Activated CD8-positive, alpha-beta memory T cell treated with anti-CD3 and anti-CD28 coated beads, Interleukin-2, amount 50 U/mL, for 24 hours (primary cell): ENCODE results near the gene FHAD1.

ENCODE experiments used
- DNase-seq: peaks from one replicate; pipeline ENCODE4 v3.0.0-alpha.2; 2020; ENCODE audit errors: extremely low read depth

The FHAD1 gene

DNA sequence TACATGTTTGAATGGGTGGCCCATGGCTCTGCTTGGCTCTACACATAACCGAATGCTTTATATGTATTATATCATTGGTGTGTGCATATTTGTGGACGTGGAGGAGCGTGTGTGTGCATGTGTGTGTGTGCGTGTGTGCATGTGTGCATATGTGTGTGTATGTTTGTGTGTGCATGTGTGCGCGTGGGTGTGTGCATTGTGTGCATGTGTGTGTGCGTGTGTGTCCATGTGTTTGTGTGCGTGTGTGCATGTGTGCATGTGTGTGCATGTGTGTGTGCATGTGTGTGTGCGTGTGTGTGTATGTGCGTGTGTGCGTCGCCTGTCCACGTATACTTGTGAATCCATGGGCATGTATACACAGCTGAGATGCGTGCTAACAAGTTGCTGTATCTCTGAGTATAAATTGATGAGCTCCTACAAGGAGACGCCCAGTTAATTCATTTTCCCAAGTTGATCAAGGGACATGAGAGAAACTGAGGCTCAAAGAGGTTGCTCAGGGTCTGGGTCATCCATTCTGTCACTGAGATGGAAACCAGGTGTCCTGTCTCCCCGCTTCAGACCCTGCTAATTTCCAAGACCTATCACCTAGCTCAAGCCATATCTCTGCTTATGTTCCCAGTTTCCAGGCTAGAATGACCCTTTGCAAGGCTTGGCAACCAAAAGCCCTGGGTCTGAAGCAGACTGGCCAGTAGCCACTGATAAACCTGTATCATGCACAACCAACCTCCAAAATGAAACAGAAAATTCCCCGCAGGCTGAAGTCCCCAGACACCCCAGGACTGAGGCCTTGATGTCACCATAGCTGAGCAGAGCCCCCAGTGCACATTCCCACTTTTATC, 188.4 kb downstream of the FHAD1 start:
- DNase-seq = no peak

DNA sequence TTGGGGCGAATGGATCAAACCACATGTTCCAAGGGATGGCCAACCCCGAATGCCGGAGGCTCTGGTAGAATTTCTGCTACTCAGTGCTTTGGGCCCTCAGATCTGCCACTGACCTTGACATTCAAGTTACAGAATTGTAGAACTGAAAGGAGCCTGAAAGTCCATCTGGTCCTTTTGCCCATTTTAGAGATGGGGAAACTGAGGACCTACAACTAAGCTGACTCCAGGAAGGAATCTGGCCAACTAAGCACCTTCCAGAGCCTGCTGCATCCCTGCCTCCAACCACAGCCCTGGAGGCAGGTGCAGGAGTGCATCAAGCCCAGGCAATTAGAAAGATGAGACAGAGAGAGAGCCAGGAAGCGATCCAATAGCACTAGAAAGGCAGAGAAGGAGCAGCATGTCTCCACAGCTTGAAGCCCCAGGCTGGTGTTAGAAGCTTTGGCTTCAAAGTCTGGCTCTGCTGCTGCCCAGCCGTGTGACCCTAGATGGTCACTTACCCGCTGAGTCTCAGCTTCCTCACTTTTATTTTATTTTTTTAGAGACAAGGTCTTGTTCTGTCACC, 189.9 kb downstream of the FHAD1 start:
- DNase-seq = no peak

DNA sequence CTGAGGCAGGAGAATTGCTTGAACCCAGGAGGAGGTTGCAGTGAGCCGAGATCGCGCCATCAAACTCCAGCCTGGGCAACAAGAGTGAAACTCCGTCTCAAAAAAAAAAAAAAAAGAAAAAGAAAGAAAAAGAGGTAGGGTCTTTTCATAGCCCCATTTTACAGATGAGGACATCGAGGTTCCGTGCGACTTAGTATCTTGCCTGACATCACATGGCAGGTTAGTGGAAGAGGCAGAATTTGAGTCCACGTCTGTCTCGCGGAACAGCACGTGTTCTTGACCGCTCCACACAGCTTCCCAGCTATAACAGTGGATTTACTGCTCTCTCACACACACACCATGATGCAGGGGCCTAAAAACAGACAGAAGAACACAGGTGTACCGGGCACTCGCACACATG, 192.3 kb downstream of the FHAD1 start:
- no peak for DNase-seq

DNA sequence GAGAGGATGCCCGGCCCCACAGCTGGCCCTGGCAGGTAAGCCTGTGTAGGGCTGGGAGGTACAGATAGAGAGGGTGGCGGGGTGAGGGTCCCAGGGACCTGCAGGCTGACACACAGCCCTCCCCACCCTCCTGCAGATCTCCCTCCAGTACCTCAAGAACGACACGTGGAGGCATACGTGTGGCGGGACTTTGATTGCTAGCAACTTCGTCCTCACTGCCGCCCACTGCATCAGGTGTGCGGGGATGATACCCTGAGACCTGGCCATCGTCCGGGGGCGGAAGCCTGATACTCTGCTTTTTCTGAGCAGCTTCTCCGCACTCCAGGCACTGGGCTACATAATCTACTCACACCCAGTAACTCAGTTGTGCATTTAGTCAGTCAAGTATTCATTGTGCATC, 193.3 kb downstream of the FHAD1 start:
- no peak for DNase-seq

DNA sequence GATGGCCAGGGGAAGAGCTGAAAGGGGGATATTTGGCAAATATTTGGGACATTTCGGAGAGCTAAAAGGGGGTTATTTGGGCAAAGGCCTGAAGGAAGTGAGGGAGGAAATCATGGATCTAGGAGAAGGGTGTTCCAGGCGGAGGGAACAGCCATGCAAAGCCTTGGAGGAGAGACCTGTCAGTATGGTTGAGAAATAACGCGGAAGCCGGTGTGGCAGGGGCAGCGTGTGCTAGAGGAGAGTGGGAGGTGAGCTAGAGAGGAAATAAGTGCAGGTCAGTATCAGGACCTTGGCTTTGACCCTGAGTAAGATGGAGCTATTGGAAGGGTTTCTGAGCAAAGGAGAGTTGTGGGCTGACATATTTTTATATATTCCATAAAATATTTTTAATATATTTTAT, 194.2 kb downstream of the FHAD1 start:
- DNase-seq = no peak

DNA sequence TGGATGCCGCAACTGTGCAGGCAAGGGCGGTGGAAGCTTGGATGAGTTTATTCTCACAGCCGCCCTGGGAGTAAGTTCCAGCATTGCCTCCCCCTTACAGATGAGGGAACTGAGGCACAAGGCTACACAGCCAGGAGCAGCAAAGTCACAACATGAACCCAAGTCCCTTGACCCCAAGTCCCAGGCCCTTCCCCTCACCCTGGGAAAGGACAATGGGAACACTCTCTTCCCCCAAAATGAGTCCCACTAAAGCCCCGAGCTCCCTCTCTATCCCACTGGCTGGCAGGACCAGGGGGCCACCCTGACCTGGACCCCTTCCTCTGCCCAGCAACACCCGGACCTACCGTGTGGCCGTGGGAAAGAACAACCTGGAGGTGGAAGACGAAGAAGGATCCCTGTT, 195.1 kb downstream of the FHAD1 start:
- DNase-seq = no peak

DNA sequence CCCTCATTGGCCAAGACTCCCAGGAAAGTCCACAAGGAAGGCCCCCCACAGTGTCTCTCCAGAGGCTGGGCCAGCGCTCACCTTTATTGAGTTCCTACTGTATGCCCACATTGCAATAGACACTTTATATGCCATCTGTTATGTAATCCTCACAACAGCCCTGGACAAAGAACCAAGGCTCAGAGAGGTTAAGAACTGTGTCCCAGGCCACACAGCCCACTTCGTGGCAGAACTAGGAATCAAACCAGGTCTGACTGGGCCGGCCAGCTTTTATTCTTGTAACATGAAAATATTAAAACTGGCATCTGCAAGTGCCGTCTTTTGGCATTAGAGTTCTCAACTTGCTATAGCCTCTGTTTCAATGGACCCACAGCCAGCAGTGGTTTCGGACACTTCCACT, 195.7 kb downstream of the FHAD1 start:
- no peak for DNase-seq

DNA sequence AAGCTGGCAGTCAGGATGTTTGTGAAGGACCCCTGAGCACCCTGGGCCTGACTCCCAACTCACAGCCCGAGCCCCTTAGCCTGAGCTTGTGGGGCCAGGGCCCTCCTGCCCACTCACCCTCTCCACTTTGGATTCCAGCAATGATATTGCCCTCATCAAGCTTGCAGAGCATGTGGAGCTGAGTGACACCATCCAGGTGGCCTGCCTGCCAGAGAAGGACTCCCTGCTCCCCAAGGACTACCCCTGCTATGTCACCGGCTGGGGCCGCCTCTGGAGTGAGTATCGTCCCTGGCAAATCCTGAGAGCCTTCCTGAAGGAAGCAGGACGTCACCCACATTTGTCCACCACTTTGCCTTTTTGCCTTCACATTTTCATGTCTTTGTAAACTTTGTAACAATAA, 196.3 kb downstream of the FHAD1 start:
- DNase-seq = no peak

DNA sequence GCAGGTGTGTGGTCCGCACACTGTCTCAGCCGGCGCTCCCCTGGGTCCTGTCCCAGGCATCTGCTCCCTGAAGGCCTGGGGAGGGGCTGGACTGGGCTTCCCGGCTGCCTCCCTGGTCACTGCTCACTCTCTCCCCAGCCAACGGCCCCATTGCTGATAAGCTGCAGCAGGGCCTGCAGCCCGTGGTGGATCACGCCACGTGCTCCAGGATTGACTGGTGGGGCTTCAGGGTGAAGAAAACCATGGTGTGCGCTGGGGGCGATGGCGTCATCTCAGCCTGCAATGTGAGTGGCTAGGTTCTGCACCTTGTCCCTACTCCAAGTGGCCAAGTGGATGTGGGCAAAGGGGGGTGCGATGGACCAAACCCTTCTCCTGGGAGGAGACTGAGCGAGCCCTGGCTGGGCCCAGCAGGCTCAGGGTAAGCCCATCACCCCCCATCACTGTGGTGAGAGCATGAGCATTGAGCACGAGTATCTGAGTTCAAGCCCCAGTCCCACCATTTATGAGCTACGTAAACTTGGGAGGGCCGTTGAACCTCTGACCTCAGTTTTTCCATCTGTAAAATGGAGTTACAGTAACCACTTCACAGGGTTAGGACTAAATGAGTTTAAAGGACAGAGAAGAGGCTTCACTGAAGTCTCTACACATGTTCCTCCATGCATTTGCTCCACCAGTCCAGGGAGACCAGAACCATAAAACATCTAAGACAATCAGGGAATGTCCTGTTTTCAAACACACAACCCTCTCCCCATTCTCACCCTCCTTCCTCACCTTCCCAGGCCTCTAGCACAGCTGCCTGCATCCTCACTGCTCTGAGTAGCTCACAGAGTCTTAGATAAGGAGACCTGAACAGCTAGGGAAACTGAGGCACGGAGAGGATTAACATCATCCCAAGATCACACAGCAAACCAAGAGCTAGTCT, 197.7 kb downstream of the FHAD1 start:
- no peak for DNase-seq

DNA sequence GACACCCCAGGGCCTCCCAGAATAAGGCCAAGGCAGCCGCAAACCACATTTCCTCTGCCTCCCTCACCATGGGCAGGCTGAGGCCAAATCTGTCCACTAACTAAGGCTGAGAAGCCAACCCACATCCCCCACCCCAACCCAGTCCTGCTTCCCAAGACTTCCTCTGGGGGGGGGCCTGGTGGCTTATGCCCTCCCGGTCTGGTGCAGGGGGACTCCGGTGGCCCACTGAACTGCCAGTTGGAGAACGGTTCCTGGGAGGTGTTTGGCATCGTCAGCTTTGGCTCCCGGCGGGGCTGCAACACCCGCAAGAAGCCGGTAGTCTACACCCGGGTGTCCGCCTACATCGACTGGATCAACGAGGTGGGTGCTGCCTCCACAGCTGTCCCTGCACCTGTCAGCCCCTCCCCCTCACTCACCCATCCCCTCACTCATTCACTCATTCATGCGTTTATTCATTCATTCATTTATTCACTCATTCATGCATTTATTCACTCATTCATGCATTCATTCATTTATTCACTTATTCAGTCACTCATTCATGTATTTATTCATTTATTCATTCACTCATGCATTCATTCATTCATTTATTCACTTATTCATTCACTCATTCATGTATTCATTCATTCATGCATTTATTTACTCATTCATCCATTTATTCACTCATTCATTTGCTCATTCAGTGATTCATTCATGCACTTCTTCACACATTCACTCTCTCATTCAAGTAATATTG, 198.5 kb downstream of the FHAD1 start:
- DNase-seq = no peak

DNA sequence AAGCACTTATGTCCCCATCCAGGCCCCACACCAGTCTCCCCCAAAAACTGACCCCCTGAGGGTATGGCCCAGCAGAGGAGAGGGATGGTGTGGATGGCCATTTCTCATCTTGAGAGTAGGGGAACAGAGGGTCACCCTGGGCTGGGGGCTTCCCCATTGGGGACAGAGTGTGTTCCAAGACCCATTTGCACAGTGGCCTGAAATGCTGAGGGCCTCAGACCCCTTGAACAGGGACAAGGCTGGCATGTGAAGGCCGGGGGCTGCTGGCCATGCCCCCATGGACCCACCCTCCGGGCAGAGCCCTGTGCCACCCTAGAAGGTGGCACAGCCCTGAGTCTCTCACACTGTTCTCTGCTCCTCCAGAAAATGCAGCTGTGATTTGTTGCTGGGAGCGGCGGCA, 199.2 kb downstream of the FHAD1 start:
- no peak for DNase-seq
